OCI-LY3 (cell line): ENCODE measurements around the gene IFT57.
A peak's percentile ranks its signal among the peaks of the same experiment; 100 is the strongest.

Experiments
- H2AFZ ChIP-seq: fragments of 200-600, 300-600 bp; shearing (Covaris generic); 2 replicates; pipeline ENCODE4 v1.6.0; 2014; ENCODE audit warnings: antibody characterized with exemption, low read depth, low read length
- H3K27ac ChIP-seq: fragments of 200-600, 300-600 bp; sonication (generic); 2 replicates; pipeline ENCODE4 v1.5.1; 2014; ENCODE audit warnings: mild to moderate bottlenecking, low read length, moderate library complexity, mixed read lengths
- H3K27me3 ChIP-seq: fragments of 200-600, 300-600 bp; sonication (generic); 2 replicates; pipeline ENCODE4 v1.6.1; 2014; ENCODE audit warnings: low read depth, low read length, mixed read lengths
- H3K36me3 ChIP-seq: fragments of 200-600, 300-600 bp; sonication (generic); replicated peaks from 2 replicates; pipeline ENCODE3; 2014; ENCODE audit warnings: low read depth, low read length, mixed read lengths
- H3K4me1 ChIP-seq: fragments of 300-600, 200-600 bp; sonication (generic); 2 replicates; pipeline ENCODE4 v1.6.1; 2014; ENCODE audit warnings: low read length, mixed read lengths
- H3K4me2 ChIP-seq: fragments of 200-600, 300-600 bp; sonication (generic); 2 replicates; pipeline ENCODE4 v1.6.1; 2014; ENCODE audit warnings: low read length, mixed read lengths
- H3K4me3 ChIP-seq: fragments of 300-600, 200-600 bp; sonication (generic); 2 replicates; pipeline ENCODE4 v1.5.1; 2014; ENCODE audit warnings: antibody characterized with exemption, mild to moderate bottlenecking, low read length, moderate library complexity
- H3K79me2 ChIP-seq: fragments of 300-600, 200-600 bp; shearing (Covaris generic); 2 replicates; pipeline ENCODE4 v1.6.1; 2014; ENCODE audit warnings: mild to moderate bottlenecking, low read length, mixed read lengths
- H3K9ac ChIP-seq: fragments of 300-600, 200-600 bp; shearing (Covaris generic); 2 replicates; pipeline ENCODE4 v1.6.0; 2014; ENCODE audit warnings: mild to moderate bottlenecking, low read length, moderate library complexity
- H3K9me3 ChIP-seq: fragments of 200-600, 300-600 bp; shearing (Covaris generic); 2 replicates; pipeline ENCODE4 v1.6.1; 2014; ENCODE audit warnings: low read length, mixed read lengths; ENCODE audit not compliant: insufficient read depth
- H4K20me1 ChIP-seq: fragments of 200-600, 300-600 bp; sonication (generic); 2 replicates; pipeline ENCODE4 v1.6.1; 2016; ENCODE audit warnings: low read length, mixed read lengths; ENCODE audit not compliant: insufficient read depth
- CTCF ChIP-seq: fragments of 200-600, 300-600 bp; sonication (generic); IDR thresholded peaks from 2 replicates; pipeline ENCODE4 v1.5.1; 2014; ENCODE audit warnings: antibody characterized with exemption, low read length, low read depth
- EZH2phosphoT487 ChIP-seq: fragments of 200-600 bp; shearing (Covaris generic); IDR thresholded peaks from 2 replicates; pipeline ENCODE4 v1.6.1; 2018; ENCODE audit warnings: antibody characterized with exemption, mixed run types, low read depth

IFT57 gene

DNA sequence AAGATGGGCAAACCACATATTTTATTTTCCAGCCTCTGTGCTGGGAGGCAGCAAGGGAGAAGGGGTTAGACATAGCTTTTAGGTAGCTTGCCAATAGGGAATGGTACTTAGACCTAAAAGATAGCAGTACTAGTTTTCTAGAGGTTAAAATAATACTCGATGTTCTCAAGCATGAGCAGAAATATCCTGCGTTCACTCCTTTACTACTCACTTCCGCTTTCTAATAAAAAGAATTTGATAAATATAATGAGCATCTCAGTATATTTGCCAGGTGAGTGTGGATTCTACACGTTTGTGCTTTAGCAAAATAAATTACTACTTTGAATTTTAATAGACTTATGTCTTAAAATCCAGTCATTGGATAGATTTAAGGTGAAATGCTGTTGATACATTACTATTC lies 92.0 kb downstream of the IFT57 start:
- Histone ChIP-seq H3K4me2 (peak overlapping the region; percentile 38), H3K9me3 (no peaks in the 10 kb centered on the region), H3K4me1 (peaks cover 77% of the 10 kb centered on the region)

DNA sequence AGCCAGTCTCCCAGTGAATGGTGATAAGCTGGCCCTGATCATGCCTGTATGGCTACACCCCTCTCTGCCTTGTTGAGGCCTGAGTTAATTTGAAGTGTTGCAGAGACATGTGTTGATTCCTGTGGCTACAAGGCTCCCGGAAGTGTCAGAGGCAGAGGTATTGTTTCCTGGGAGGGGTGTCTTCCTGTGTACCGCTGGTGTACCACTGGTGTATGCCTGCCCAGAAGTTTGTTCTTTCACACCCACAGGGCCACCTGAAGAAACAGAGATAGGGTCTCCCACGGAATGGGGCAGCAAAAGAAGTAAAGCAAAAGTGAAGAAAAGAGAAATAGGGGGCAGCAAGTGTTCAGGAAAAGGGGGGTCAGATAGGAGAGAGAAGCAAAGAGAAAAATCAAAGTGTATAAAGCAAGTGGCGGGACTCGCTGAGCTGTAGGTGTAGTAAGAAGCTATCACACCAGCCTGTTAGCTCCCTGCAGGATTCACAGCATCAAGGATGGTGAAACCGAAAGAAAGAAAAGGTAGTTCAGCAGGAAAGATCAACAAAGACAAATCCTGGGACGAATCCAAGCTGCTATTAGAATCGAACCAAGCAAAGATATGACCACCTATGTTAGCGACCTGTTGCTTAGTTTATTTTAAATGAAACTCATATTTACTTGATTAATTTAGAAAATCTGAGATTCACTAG lies 94.8 kb downstream of the IFT57 start:
- no peak overlapping the region for H3K27ac ChIP-seq

More for the DNA sequence above, 92.0 kb downstream of the IFT57 start:
- H4K20me1 ChIP-seq = peaks cover 5% of the 10 kb centered on the region
- H3K27me3 ChIP-seq = no peaks in the 10 kb centered on the region
- no peak for TF ChIP-seq CTCF
- TF ChIP-seq EZH2phosphoT487 = no peak
- H3K9ac ChIP-seq = no peak overlapping the region
- H3K36me3 ChIP-seq = peaks cover 8% of the 10 kb centered on the region
- no peak overlapping the region for H3K27ac ChIP-seq
- peaks cover 21% of the 10 kb centered on the region for H3K79me2 ChIP-seq
- H2AFZ ChIP-seq = no peak overlapping the region
- H3K4me3 ChIP-seq = no peak overlapping the region

DNA sequence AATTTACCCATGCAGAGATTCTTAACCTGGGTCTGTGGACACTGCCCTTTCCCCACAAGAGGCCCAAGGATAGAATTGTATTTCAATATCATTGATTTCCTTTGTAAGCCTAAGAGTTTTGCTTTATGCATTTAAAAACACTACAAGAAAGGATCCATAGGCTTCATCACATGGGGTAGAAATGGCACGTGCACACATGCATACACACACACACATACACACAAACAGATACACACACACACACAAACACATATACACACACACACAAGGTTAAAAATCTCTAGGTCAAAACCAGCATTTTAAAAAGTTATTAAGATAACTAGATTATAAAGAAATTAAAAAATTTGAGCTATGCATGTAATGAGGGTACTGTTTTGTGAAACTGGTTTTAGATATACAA lies 95.9 kb downstream of the IFT57 start:
- peaks cover 61% of the 10 kb centered on the region for H3K4me1 ChIP-seq

More for the DNA sequence above, 94.8 kb downstream of the IFT57 start:
- Histone ChIP-seq H2AFZ (no peak overlapping the region), H3K4me2 (peak overlapping the region; percentile 37), H3K36me3 (peaks cover 6% of the 10 kb centered on the region), H3K9ac (no peak overlapping the region), H3K79me2 (peaks cover 19% of the 10 kb centered on the region), H3K27me3 (peaks cover 9% of the 10 kb centered on the region), H4K20me1 (no peaks in the 10 kb centered on the region), H3K4me3 (no peak overlapping the region), H3K4me1 (peaks cover 72% of the 10 kb centered on the region), H3K9me3 (no peaks in the 10 kb centered on the region)
- TF ChIP-seq CTCF = no peak
- TF ChIP-seq EZH2phosphoT487 = no peak

More for the DNA sequence above, 95.9 kb downstream of the IFT57 start:
- H4K20me1 ChIP-seq = no peaks in the 10 kb centered on the region
- H3K27ac ChIP-seq = peak overlapping the region; percentile 98
- H3K4me2 ChIP-seq = peak overlapping the region; percentile 95
- TF ChIP-seq CTCF (no peak), EZH2phosphoT487 (no peak)
- peaks cover 6% of the 10 kb centered on the region for H3K36me3 ChIP-seq
- H3K79me2 ChIP-seq = peaks cover 14% of the 10 kb centered on the region
- H3K27me3 ChIP-seq = peaks cover 17% of the 10 kb centered on the region
- H3K9me3 ChIP-seq = no peaks in the 10 kb centered on the region
- peak overlapping the region; percentile 91 for H3K9ac ChIP-seq
- peak overlapping the region; percentile 82 for H3K4me3 ChIP-seq
- H2AFZ ChIP-seq = no peak overlapping the region
